ENCODE data around the gene ESR2.

The ESR2 gene

DNA sequence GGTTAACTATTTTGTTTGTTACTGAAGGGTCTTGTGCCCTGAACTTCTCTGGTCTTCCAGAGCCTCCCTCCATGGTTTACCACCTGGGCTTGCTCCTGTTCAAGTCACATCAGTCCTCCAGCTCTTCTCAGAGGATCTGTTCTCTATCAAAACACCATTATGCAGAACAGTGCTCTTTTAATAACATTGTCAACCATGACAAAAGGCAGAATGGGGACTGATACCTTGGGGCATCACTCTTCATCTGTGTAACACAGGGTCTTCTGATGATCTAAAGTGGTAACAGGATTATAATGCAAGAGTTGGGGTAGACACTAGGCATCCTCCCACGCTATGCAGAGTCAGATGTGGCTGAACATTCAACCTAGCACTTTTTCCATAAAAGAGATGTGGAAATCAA lies 38.4 kb downstream of the ESR2 start:
- Histone ChIP-seq H4K5ac (ENCODE audit: low read length) (no peak overlapping the region), H3K9ac (ENCODE audit: low read length) (no peak overlapping the region), H3K79me2 (ENCODE audit: control insufficient read depth, insufficient read depth, low read length) (no peaks in the 10 kb centered on the region), H3K79me1 (ENCODE audit: low read length) (no peaks in the 10 kb centered on the region), H3K23ac (ENCODE audit: low read length) (no peak overlapping the region), H3K27me3 (ENCODE audit: insufficient read depth, low read length, poor library complexity) (no peaks in the 10 kb centered on the region), H2AK5ac (ENCODE audit: low read length) (no peak overlapping the region), H3K4me1 (ENCODE audit: control insufficient read depth, low read depth, low read length) (no peaks in the 10 kb centered on the region), H3K36me3 (ENCODE audit: control insufficient read depth, insufficient read depth, low read length) (no peaks in the 10 kb centered on the region), H2BK120ac (ENCODE audit: low read depth, low read length) (no peak overlapping the region), H2BK15ac (replicated peaks; ENCODE audit: low read depth) (no peak overlapping the region), H3K4me2 (ENCODE audit: low read length) (no peak overlapping the region), H3K18ac (ENCODE audit: low read length) (no peak overlapping the region), H4K8ac (ENCODE audit: low read depth, low read length) (no peak overlapping the region), H3K4ac (ENCODE audit: low read depth, low read length) (no peak overlapping the region), H3K4me3 (ENCODE audit: low read length) (no peak overlapping the region), H3K27ac (ENCODE audit: low read depth, low read length) (no peak overlapping the region), H2BK5ac (ENCODE audit: low read length) (no peak overlapping the region), H3K56ac (ENCODE audit: low read length) (no peak overlapping the region)
- no CpG with 5 or more reads among the region's 1 CpG for WGBS (ENCODE audit: extremely low coverage, insufficient coverage, low lambda C conversion rate)
- no peak for DNase-seq

DNA sequence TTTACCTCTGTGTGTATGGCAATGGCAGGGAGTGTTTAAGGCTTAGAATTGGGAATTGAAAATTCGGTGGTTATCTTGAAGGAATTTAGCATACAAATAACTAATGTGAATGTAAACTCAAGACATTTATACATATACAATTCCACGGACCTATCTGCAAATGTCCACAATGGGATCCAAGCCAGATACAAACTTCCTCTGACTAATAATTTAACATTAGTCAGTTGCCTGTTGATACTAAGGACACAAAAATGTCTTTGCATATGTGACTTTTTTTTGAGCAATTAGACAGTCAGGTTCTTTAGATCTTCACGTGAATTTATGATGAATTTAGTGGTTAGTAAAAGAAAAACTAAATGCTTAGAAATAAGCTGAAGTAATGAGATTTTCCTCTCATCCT lies 40.5 kb downstream of the ESR2 start:
- H3K4me2 ChIP-seq (ENCODE audit: low read length) = no peak overlapping the region
- no peak overlapping the region for H4K5ac ChIP-seq (ENCODE audit: low read length)
- H3K27ac ChIP-seq (ENCODE audit: low read depth, low read length) = no peak overlapping the region
- H3K27me3 ChIP-seq (ENCODE audit: insufficient read depth, low read length, poor library complexity) = no peaks in the 10 kb centered on the region
- no peak overlapping the region for H2BK5ac ChIP-seq (ENCODE audit: low read length)
- no peak overlapping the region for H2AK5ac ChIP-seq (ENCODE audit: low read length)
- no peak overlapping the region for H3K4me3 ChIP-seq (ENCODE audit: low read length)
- no peak overlapping the region for H4K8ac ChIP-seq (ENCODE audit: low read depth, low read length)
- H3K4ac ChIP-seq (ENCODE audit: low read depth, low read length) = no peak overlapping the region
- no peak overlapping the region for H3K56ac ChIP-seq (ENCODE audit: low read length)
- no peak overlapping the region for H3K18ac ChIP-seq (ENCODE audit: low read length)
- no peaks in the 10 kb centered on the region for H3K36me3 ChIP-seq (ENCODE audit: control insufficient read depth, insufficient read depth, low read length)
- no peak overlapping the region for H3K9ac ChIP-seq (ENCODE audit: low read length)
- H3K79me1 ChIP-seq (ENCODE audit: low read length) = no peaks in the 10 kb centered on the region
- H2BK15ac ChIP-seq (replicated peaks; ENCODE audit: low read depth) = no peak overlapping the region
- no peaks in the 10 kb centered on the region for H3K4me1 ChIP-seq (ENCODE audit: control insufficient read depth, low read depth, low read length)
- no CpG with 5 or more reads among the region's 3 CpGs for WGBS (ENCODE audit: extremely low coverage, insufficient coverage, low lambda C conversion rate)
- no peak overlapping the region for H3K23ac ChIP-seq (ENCODE audit: low read length)
- H2BK120ac ChIP-seq (ENCODE audit: low read depth, low read length) = no peak overlapping the region
- H3K79me2 ChIP-seq (ENCODE audit: control insufficient read depth, insufficient read depth, low read length) = no peaks in the 10 kb centered on the region
- DNase-seq = no peak

- no peak overlapping the region for H3K9ac ChIP-seq (ENCODE audit: low read length)
Observed at GRCh38 chr14:64249363-64249762, 44.8 kb downstream of the ESR2 start.

GRCh38 chr14:64248689-64249088 lies 45.5 kb downstream of the ESR2 start:
- no peak for DNase-seq
- Histone ChIP-seq H3K27me3 (ENCODE audit: insufficient read depth, low read length, poor library complexity) (no peaks in the 10 kb centered on the region), H3K79me1 (ENCODE audit: low read length) (no peaks in the 10 kb centered on the region), H3K4me3 (ENCODE audit: low read length) (no peak overlapping the region), H2BK120ac (ENCODE audit: low read depth, low read length) (no peak overlapping the region), H3K4ac (ENCODE audit: low read depth, low read length) (no peak overlapping the region), H3K18ac (ENCODE audit: low read length) (no peak overlapping the region), H3K4me1 (ENCODE audit: control insufficient read depth, low read depth, low read length) (no peaks in the 10 kb centered on the region), H2BK15ac (replicated peaks; ENCODE audit: low read depth) (no peak overlapping the region), H4K5ac (ENCODE audit: low read length) (no peak overlapping the region), H3K79me2 (ENCODE audit: control insufficient read depth, insufficient read depth, low read length) (no peaks in the 10 kb centered on the region), H3K36me3 (ENCODE audit: control insufficient read depth, insufficient read depth, low read length) (no peaks in the 10 kb centered on the region), H4K8ac (ENCODE audit: low read depth, low read length) (no peak overlapping the region), H3K4me2 (ENCODE audit: low read length) (no peak overlapping the region), H3K23ac (ENCODE audit: low read length) (no peak overlapping the region), H2AK5ac (ENCODE audit: low read length) (no peak overlapping the region), H3K27ac (ENCODE audit: low read depth, low read length) (no peak overlapping the region), H3K9ac (ENCODE audit: low read length) (no peak overlapping the region), H2BK5ac (ENCODE audit: low read length) (no peak overlapping the region), H3K56ac (ENCODE audit: low read length) (no peak overlapping the region)
- WGBS (ENCODE audit: extremely low coverage, insufficient coverage, low lambda C conversion rate) = no CpG with 5 or more reads among the region's 4 CpGs

More at GRCh38 chr14:64249363-64249762, 44.8 kb downstream of the ESR2 start:
- Histone ChIP-seq H3K4me2 (ENCODE audit: low read length) (no peak overlapping the region), H3K27me3 (ENCODE audit: insufficient read depth, low read length, poor library complexity) (no peaks in the 10 kb centered on the region), H3K4me3 (ENCODE audit: low read length) (no peak overlapping the region), H3K18ac (ENCODE audit: low read length) (no peak overlapping the region), H2AK5ac (ENCODE audit: low read length) (no peak overlapping the region), H3K4ac (ENCODE audit: low read depth, low read length) (no peak overlapping the region), H3K36me3 (ENCODE audit: control insufficient read depth, insufficient read depth, low read length) (no peaks in the 10 kb centered on the region), H2BK120ac (ENCODE audit: low read depth, low read length) (no peak overlapping the region), H4K8ac (ENCODE audit: low read depth, low read length) (no peak overlapping the region), H2BK15ac (replicated peaks; ENCODE audit: low read depth) (no peak overlapping the region), H3K23ac (ENCODE audit: low read length) (no peak overlapping the region), H3K79me2 (ENCODE audit: control insufficient read depth, insufficient read depth, low read length) (no peaks in the 10 kb centered on the region), H2BK5ac (ENCODE audit: low read length) (no peak overlapping the region), H3K79me1 (ENCODE audit: low read length) (no peaks in the 10 kb centered on the region), H3K4me1 (ENCODE audit: control insufficient read depth, low read depth, low read length) (no peaks in the 10 kb centered on the region), H4K5ac (ENCODE audit: low read length) (no peak overlapping the region), H3K56ac (ENCODE audit: low read length) (no peak overlapping the region), H3K27ac (ENCODE audit: low read depth, low read length) (no peak overlapping the region)
- 100% methylated on average over 2 of the region's 7 CpGs for WGBS (ENCODE audit: extremely low coverage, insufficient coverage, low lambda C conversion rate)
- DNase-seq = no peak

GRCh38 chr14:64247195-64247594 lies 47.0 kb downstream of the ESR2 start:
- WGBS (ENCODE audit: extremely low coverage, insufficient coverage, low lambda C conversion rate) = no CpG with 5 or more reads among the region's 3 CpGs

GRCh38 chr14:64246688-64247087 lies 47.5 kb downstream of the ESR2 start:
- no peak for DNase-seq
- H3K27ac ChIP-seq (ENCODE audit: low read depth, low read length) = no peak overlapping the region
- H3K79me2 ChIP-seq (ENCODE audit: control insufficient read depth, insufficient read depth, low read length) = no peaks in the 10 kb centered on the region
- H3K27me3 ChIP-seq (ENCODE audit: insufficient read depth, low read length, poor library complexity) = no peaks in the 10 kb centered on the region
- H2BK5ac ChIP-seq (ENCODE audit: low read length) = no peak overlapping the region
- no peak overlapping the region for H3K4ac ChIP-seq (ENCODE audit: low read depth, low read length)
- H3K4me3 ChIP-seq (ENCODE audit: low read length) = no peak overlapping the region
- no peak overlapping the region for H4K8ac ChIP-seq (ENCODE audit: low read depth, low read length)
- no peak overlapping the region for H3K9ac ChIP-seq (ENCODE audit: low read length)
- no peaks in the 10 kb centered on the region for H3K36me3 ChIP-seq (ENCODE audit: control insufficient read depth, insufficient read depth, low read length)
- H2BK15ac ChIP-seq (replicated peaks; ENCODE audit: low read depth) = no peak overlapping the region
- no peak overlapping the region for H4K5ac ChIP-seq (ENCODE audit: low read length)
- H3K23ac ChIP-seq (ENCODE audit: low read length) = no peak overlapping the region
- H2BK120ac ChIP-seq (ENCODE audit: low read depth, low read length) = no peak overlapping the region
- no peak overlapping the region for H3K4me2 ChIP-seq (ENCODE audit: low read length)
- H3K4me1 ChIP-seq (ENCODE audit: control insufficient read depth, low read depth, low read length) = no peaks in the 10 kb centered on the region
- no peak overlapping the region for H3K56ac ChIP-seq (ENCODE audit: low read length)
- H3K18ac ChIP-seq (ENCODE audit: low read length) = no peak overlapping the region
- H3K79me1 ChIP-seq (ENCODE audit: low read length) = no peaks in the 10 kb centered on the region
- no peak overlapping the region for H2AK5ac ChIP-seq (ENCODE audit: low read length)

More at GRCh38 chr14:64247195-64247594, 47.0 kb downstream of the ESR2 start:
- no peaks in the 10 kb centered on the region for H3K27me3 ChIP-seq (ENCODE audit: insufficient read depth, low read length, poor library complexity)
- no peak overlapping the region for H3K4ac ChIP-seq (ENCODE audit: low read depth, low read length)
- no peaks in the 10 kb centered on the region for H3K79me1 ChIP-seq (ENCODE audit: low read length)
- no peaks in the 10 kb centered on the region for H3K4me1 ChIP-seq (ENCODE audit: control insufficient read depth, low read depth, low read length)
- no peak overlapping the region for H3K56ac ChIP-seq (ENCODE audit: low read length)
- no peak overlapping the region for H3K4me2 ChIP-seq (ENCODE audit: low read length)
- H2BK15ac ChIP-seq (replicated peaks; ENCODE audit: low read depth) = no peak overlapping the region
- no peak overlapping the region for H4K8ac ChIP-seq (ENCODE audit: low read depth, low read length)
- H2AK5ac ChIP-seq (ENCODE audit: low read length) = no peak overlapping the region
- no peaks in the 10 kb centered on the region for H3K36me3 ChIP-seq (ENCODE audit: control insufficient read depth, insufficient read depth, low read length)
- no peak overlapping the region for H3K9ac ChIP-seq (ENCODE audit: low read length)
- no peaks in the 10 kb centered on the region for H3K79me2 ChIP-seq (ENCODE audit: control insufficient read depth, insufficient read depth, low read length)
- no peak overlapping the region for H3K27ac ChIP-seq (ENCODE audit: low read depth, low read length)
- H3K18ac ChIP-seq (ENCODE audit: low read length) = no peak overlapping the region
- no peak overlapping the region for H3K23ac ChIP-seq (ENCODE audit: low read length)
- DNase-seq = no peak
- no peak overlapping the region for H3K4me3 ChIP-seq (ENCODE audit: low read length)
- H2BK120ac ChIP-seq (ENCODE audit: low read depth, low read length) = no peak overlapping the region
- H2BK5ac ChIP-seq (ENCODE audit: low read length) = no peak overlapping the region
- H4K5ac ChIP-seq (ENCODE audit: low read length) = no peak overlapping the region

All from mesendoderm (in vitro differentiated cells).